GM12865 (cell line): ENCODE results near the gene ZHX3.

Experiments used
- DNase-seq: peaks from one replicate; pipeline ENCODE4 v3.0.0; 2010; ENCODE audit warnings: low read depth
- H3K4me3 ChIP-seq: 2 replicates; pipeline ENCODE4 v1.5.1; 2011; ENCODE audit warnings: mild to moderate bottlenecking, low read depth, low read length, control low read depth
- TF ChIP-seq, protein P1 (sequence below): IDR thresholded peaks from 2 replicates; pipeline ENCODE4 v1.5.1; 2011; ENCODE audit warnings: low read length, control low read depth, low read depth, inconsistent platforms; ENCODE audit not compliant: insufficient read depth; ENCODE audit errors: missing control alignments

The ZHX3 gene

DNA sequence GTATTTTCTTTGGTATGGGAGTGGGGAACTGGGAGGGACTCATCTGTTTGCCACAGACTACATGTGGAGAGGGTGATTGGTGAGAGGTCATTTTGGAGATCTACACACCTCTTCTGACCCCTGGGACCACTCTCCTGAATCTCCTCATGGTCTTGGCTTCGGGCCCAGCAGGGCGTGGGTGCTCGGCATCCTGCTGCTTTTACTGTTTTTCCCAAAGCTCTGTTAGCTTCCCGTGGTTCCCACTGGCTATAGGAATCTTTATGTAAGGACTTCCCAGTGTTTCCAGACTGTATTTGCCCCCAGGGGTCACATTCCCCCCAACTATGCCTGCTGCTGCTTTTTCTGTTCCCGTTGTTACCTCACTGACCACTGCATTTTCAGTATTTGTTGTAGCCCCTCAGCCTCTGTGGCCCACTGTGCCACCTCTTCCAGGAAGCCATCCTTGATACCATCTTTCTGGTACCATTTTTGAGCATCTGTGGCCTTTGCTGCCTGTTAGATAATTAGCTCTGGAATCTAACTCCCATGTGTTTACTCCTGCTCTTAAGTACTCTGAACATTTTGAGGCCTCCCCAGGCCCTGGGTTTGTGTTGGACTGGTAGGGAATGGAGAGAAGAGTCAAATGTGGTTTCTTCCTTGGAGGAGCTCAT is 165.3 kb downstream of the ZHX3 start:
- no peak overlapping the region for H3K4me3 ChIP-seq
- TF ChIP-seq, protein P1, sequence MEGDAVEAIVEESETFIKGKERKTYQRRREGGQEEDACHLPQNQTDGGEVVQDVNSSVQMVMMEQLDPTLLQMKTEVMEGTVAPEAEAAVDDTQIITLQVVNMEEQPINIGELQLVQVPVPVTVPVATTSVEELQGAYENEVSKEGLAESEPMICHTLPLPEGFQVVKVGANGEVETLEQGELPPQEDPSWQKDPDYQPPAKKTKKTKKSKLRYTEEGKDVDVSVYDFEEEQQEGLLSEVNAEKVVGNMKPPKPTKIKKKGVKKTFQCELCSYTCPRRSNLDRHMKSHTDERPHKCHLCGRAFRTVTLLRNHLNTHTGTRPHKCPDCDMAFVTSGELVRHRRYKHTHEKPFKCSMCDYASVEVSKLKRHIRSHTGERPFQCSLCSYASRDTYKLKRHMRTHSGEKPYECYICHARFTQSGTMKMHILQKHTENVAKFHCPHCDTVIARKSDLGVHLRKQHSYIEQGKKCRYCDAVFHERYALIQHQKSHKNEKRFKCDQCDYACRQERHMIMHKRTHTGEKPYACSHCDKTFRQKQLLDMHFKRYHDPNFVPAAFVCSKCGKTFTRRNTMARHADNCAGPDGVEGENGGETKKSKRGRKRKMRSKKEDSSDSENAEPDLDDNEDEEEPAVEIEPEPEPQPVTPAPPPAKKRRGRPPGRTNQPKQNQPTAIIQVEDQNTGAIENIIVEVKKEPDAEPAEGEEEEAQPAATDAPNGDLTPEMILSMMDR, result no peak
- DNase-seq, result no peak

DNA sequence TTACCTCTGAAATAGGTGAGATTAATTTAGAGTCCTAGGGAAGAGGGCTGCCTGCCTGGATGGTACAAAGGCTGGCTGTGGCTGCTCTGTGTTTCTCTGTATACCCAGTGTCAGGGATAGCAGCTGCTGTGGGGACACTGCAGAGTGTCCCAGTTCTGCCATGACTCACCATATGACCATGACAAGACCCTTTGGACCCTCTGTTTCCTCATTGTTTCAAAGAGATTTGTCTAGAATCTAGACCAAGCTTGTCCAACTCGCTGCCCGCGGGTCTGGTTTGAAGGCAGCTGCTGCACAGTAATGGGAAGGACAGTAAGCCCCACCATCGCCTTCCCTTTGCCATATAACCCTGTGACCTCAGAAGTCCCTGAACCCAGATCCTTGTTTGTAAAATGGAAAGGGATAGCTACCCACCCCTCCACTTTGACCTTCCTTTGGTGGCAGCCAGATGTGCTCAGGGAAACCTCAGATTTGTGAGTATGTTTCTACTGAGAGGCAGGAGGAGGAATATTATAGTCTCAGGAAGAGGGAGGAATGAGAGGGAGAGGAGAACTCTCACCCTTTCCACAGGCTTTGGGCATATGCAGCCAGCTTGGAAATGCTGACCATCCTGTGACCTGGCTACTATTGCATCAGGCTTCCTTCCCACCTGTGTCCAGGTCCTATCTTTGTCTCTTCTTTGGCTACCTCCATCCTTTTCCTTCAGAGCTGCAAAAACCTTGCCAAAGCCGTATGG is 166.2 kb downstream of the ZHX3 start:
- TF ChIP-seq, protein P1, result no peak
- no peak overlapping the region for H3K4me3 ChIP-seq
- DNase-seq, result no peak

DNA sequence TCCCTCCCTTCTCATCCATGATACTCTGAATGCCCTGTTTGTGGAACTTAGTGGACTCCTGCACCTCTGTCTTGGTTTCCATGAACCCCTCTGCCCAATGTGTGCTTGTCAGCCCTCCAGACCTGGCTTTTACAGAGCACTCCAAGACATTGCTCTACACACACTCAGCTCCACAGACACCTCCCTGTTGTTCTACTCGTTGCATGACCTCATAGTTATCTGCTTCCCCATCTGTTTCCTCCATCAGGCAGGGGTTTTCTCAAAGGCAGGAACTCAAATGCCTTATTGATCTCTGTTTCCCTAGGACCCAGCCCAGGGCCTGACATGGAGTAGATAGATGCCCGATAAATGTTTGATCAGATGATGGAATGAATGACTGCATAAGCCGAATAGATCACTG is 166.9 kb downstream of the ZHX3 start:
- no peak for DNase-seq
- TF ChIP-seq, protein P1, result no peak
- H3K4me3 ChIP-seq, result no peak overlapping the region

DNA sequence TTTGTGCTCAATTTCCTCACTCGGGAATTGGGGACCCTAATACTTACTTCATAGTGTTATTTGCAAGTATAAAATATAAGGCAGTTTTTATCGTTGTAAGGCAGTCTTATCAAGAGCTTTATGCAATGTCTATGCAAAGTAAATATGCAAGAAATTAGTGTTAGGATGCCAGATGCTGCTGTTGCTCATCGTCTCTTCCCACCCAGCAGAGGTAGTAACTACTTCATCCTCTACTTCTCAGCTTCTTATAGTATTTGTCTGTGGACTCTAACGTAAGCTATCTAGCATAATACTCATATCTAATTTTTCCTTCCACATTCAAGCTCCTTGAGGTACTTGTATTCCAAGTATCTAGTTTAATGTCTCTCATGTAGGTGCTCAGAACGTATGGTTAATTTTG is 168.6 kb downstream of the ZHX3 start:
- DNase-seq, result no peak
- no peak overlapping the region for H3K4me3 ChIP-seq
- TF ChIP-seq, protein P1, result no peak

DNA sequence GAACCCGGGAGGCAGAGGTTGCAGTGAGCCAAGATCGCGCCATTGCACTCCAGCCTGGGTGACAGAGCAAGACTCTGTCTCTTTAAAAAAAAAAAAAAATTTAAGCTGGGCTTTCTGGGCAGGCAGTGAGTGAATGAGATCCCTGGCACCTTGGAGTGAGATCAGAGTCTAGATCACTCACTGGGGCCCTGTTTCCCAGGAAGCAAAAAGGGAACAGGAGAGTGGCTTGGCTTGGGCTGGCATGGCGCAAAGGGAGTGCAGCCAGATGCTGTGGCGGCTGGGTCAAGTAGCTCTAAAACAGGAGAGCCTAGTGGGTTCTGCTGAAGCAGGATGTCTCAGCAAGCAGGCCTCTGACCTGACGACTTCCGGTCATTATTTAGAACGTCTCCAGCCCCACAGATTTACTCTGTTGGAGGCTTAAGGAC is 169.8 kb downstream of the ZHX3 start:
- DNase-seq, result no peak
- no peak overlapping the region for H3K4me3 ChIP-seq
- TF ChIP-seq, protein P1, result no peak

DNA sequence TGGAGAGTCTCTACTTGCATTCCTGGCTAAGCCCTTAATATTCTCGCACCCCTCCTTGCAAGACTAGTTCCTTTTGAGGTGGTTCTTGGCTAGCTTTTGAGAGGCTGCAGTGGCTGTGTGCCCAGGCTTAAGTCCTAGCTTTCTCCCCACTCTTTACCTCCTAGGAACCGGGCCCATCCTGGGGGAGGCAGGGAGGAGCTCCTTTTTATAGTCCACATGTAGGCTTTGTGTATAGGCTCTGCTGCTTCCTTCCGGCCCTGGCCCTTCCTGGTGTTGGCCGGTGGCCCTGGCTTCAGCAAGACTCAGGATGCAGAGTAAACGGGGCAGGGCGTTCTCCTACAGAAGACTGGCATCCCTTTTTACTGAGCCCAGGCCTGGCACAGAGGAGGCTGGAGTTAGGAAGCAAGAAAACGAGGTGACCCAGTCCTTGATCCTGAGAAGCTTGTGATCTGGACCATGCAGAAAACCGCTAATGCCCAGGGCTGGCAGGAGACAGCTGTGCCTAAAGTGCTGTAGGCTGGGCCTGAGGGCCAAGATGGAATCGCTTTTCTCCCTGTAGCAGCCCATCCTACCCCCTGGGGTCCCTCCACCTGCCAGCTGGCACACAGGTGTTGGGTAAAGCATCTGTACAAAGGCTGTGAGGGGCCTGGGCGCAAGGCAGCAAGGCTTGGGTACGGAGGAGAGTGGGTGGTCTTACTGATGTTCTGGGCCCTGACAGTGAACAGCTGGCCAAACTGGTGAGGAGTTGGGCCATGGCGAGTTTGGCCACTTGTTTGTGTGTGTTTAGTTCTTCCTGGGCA is 171.5 kb downstream of the ZHX3 start:
- H3K4me3 ChIP-seq, result no peak overlapping the region
- DNase-seq, result no peak
- TF ChIP-seq, protein P1, result no peak
